T-helper 9 cell (primary cell): ENCODE results near the gene SSB.
"Not testable (repeated sequence)": the region's sequence is repeated elsewhere in the genome, so short reads cannot be mapped to it uniquely, and the experiment has no call there.

ENCODE experiments used
- DNase-seq: peaks from one replicate; pipeline ENCODE4 v3.0.0-alpha.2; 2020
- total RNA-seq, 2 donors: gene quantifications; one replicate each; lab custom pipeline; 2026; lab: John Stamatoyannopoulos, UW

SSB gene
- 140 to 143 reads per million in 2 donors for total RNA-seq

DNA sequence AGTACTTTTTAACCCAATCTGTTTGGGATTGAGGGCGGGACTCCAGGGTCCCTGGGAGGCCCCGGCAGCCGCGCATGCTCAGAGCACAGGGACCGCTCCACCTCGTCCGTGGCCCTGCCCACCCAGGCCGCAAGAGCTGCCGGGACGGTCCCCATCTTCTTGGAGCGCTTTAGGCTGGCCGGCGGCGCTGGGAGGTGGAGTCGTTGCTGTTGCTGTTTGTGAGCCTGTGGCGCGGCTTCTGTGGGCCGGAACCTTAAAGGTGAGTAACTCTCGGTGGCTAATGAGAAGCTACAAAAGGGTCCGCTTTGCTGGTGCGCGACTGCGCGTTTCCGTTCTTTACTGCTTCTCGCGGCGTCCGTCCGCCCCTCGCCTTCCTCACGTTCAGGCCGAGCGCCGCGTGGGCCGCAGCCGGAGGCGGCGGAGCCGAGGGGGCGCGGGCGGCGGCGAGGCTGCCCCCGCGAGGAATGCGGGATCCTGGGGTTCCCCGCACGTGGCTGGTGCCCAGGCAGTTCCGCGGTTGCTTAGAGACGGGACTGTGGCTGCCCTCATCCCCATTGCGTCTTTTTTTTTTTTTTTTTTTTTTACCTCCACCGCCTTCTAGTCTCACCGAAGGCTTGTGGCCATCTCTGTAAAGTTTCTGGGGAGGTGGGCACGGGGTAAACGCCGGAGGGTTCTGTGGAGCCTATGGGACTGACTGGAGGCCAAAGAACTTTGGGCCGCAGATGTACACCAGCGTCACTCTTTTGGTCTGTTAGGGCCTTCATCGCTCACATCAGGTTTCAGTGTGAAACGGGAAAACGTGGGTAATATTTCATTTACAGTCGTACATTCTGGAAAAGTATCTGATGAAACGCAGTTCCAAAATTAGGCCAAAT, at the start of gene SSB:
TSS of gene SSB (plus strand) at position 154 of the 875 bp plus-strand sequence. CDS start 2,090 bp downstream, outside the sequence.
- DNase-seq: peak; percentile 84

DNA sequence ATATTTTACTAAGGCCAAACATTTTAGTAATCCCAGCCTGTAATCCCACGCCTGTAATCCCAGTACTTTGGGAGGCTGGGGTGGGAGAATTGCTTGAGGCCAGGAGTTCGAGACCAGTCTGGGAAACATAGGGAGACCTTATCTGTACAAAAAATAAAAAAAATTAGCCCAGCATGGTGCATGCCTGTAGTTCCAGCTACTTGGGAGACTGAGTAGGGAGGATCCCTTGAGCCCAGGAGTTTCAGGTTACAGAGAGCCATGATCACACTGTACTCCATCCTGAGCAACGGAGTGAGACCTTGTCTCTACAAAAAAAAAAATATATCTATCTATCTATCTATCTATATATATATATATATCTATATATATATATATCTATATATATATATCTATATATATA, 45.9 kb upstream of the SSB start:
- no peak for DNase-seq

- DNase-seq: no peak
Observed at GRCh38 chr2:169755083-169755870, 43.4 kb upstream of the SSB start.

DNA sequence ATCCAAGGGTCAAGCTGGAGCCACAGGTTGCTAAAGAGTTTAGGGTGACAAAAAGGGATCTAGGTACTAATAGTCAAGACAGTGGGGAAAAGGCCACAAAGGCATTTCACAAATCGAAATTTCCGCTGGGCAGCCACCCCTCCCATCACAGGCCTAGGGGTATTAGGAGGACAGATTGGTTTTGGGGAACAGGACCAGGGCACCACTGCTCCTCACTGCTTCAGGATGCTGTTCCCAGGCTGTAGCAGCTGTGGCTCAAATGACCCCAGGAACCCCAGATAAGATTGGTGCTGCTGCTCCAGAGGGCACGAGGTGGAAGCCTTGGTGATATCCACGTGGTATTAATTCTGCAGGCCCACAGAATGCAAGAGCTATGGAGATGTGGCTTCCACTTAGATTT, 42.3 kb upstream of the SSB start:
- no peak for DNase-seq

DNA sequence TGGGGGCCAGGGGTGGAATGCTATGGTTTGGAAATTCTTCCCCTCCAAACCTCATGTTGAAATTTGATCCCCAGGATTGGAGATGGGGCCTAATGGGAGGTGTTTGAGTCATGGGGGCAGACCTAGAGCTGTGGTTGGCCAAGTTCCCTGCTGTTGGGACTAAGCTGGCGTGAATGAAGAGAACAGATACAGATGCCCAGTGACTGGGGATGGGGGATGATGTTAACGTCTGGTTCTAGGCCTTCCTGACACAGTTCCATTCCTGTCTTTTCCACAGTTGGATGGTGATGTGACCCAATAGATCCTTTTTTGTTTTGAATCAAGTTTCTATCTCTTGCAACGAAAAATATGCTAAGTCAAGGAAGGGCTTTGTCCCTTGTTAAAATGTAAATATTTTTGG, 41.3 kb upstream of the SSB start:
- no peak for DNase-seq

DNA sequence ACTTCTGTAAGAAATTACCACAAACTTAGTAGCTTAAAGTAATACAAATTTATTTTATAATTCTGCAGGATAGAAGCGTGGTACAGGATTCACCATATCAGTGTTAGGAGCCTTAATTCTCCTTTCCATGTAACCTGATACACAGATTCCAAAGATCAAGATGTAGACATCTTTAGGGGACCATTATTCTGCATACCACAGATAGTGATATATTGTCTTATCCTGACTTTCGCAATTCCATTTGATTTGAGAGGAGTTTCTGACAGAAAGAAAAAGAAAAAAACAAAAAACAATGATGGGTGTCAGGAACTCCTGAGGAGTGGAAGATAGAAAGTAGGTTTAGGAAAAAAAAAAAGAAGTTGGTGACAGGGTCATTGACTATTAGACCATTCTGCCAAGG, 40.9 kb upstream of the SSB start:
- DNase-seq: no peak

DNA sequence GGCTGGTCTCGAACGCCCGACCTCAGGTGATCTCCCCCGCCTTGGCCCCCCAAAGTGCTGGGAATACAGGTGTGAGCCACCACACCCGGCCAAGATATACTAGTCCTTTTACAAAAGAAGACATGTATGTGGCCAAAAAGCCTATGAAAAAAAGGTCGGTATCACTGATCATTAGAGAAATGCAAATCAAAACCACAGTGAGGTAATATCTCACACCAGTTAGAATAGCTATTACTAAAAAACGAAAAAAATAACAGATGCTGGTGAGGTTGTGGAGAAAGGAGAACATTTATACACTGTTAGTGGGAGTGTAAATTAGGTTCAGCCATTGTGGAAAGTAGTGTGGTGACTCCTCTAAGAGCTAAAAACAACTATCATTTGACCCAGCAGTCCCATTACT, 38.7 kb upstream of the SSB start:
- no peak for DNase-seq

- DNase-seq: not testable (repeated sequence)
Observed at GRCh38 chr2:169760798-169761197, 37.9 kb upstream of the SSB start.

GRCh38 chr2:169761251-169761969, 37.3 kb upstream of the SSB start:
- no peak for DNase-seq

- no peak for DNase-seq
Observed at GRCh38 chr2:169761970-169762292, 36.7 kb upstream of the SSB start.

DNA sequence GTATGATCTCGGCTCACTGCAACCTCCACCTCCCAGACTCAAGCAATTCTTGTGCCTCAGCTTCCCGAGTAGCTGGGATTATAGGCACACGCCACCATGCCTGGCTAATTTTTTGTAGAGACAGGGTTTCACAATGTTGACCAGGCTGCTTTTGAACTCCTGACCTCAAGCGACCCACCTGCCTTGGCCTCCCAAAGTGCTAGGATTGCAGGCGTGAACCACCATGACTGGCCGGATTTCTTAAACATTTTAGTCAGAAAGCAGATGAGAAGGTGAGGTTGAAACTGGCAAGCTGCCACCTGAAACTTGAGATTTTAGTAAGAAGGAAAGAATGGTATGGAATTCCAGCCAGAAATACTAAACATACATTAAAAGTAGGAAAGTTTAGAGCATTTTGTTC, 33.1 kb upstream of the SSB start:
- DNase-seq: no peak

DNA sequence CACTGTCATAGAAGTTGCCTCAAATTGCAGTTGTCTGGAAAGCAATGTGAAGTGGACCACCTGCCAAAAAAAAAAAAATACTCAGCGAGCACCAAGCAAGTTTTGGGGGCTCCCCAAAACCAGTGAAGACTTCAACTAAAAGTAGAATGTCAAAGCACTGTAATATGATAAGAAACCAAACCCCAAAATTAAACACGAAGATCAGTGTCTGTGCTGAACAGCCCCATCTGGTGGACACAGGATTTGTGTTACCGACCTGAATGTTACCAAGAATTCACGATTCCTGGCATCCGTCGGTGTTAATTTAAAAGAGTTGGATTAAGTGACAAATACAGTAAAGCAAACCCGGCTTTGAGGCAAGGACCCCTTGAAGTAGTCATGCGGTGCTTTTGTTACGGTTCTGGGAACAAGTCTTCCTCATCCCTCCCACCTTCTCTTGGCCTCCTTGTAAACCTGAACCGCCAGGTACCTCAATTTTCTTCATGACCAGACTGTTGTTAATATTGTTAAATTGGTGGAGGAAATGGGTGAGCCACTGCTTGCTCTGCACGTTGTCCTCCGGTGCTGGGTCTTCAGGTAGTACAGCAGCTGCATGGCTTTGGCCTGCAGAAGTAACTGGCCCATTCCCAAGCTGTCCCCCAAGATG, 31.3 kb upstream of the SSB start:
- peak; percentile 42 for DNase-seq

GRCh38 chr2:169768262-169768995, 30.2 kb upstream of the SSB start:
- DNase-seq: peak; percentile 11

DNA sequence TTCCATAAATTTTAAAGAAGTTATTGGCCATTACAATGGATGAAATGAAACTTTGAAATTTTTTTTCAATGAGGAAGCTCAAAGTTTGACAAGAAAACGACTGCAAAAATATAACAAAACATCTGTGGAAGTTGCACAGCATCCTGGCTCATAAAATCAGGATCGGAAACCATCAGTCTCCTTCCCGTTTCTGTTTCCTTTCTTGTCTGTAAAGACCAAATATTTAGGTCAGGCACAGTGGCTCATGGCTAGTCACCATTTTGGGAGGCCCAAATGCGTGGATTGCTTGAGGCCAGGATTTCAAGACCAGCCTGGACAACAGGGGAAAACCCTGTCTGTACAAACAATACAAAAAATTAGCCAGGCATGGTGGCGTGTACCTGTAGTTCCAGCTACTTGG, 27.6 kb upstream of the SSB start:
- DNase-seq: no peak

- DNase-seq: no peak
Observed at GRCh38 chr2:169771612-169772011, 27.1 kb upstream of the SSB start.

DNA sequence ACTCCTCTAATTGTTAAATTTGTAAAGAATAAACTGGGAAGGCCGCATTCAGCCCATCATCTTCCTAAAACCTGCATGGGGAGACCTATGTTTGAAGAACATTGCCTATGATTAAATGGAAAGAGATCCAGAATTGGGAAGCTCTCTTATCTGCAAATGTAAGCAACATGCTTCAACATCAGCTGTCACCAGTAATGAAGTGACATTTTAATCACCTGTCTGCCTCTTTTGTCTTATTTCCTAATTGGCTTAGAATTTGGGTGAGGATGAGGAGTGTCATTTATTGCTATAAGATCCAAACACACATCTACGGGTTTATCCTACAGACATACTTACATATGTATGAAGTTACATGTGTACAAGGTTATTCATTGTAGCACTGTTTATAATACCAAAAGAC, 26.0 kb upstream of the SSB start:
- DNase-seq: no peak

DNA sequence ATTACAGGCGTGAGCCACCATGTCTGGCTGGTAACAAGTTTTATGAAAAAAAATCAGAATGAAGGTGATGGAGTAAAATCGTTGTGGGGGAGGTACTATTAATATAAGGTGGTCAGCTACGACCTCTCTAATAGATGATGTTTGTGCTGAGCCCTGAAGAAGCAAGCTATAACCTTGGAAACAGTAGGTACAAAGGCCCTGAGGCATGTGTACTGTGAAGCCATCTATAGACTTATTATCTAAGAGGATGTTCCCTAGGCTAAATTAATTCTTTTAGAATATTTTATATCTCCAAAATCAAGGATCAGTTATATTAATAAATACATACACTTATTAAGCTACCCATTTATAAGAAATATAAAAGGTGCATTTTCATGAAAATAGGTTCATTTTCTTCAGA, 23.3 kb upstream of the SSB start:
- no peak for DNase-seq

- DNase-seq: no peak
Observed at GRCh38 chr2:169775765-169776164, 22.9 kb upstream of the SSB start.

GRCh38 chr2:169776252-169776761, 22.4 kb upstream of the SSB start:
- no peak for DNase-seq

DNA sequence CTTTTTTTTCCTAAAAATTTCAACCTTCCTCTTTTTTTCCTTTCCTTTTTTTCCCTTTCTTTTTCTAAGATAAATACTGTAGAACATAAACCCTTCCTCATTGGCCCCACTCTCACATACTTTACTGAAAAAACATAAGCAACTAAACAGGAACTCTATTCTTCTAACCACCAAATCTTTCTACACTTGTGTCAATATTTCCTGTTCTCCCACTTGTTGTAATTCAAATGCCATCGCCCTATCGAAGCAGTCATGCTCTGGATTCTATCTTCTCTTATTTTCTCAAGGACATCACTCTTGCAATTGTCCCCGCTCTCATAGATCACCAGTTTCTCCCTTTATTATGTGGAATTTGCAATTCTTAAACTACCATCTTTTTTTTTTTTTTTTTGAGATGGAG, 20.2 kb upstream of the SSB start:
- no peak for DNase-seq

DNA sequence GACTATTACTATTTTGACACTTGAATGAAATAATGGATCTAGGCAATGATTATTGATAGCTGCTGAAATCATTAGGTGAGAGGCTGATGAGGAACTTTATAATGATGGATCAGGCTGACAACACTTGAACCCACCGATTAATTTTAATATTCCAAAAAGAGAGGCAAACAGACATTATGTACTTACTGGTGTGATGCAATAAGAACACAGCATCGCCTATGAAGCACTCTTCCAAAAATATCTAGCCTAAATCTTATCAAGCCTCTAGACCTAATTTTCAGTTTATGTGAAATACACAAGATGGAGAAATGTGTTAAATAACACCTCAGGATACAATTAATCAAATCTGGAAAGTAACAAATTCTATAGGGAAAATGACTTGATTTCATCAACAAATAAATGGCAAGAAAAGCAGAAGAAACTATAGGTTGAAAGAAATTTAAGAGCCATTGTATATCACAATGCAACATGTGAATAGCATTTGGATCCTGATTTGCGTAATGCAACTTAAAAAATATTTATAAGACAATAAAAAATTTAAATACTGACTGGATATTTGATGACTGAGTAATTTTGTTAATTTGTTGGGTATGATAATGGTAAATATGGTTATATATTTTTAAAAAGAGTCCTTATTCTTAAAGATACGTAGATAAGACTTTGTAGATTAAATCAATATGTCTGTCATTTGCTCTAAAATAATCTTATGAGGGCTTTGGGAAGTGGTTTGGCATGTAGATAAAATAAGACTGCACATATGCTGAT, 17.2 kb upstream of the SSB start:
- no peak for DNase-seq
